SH-SY5Y (cell line): ENCODE measurements around the gene MAPK10.

Experiments
- GATA2 ChIP-seq: IDR thresholded peaks from 2 replicates; pipeline ENCODE4 v1.6.1; 2011; ENCODE audit warnings: mild to moderate bottlenecking, low read depth, low read length
- GATA3 ChIP-seq: IDR thresholded peaks from 2 replicates; pipeline ENCODE4 v1.6.1; 2011; ENCODE audit warnings: low read depth, mild to moderate bottlenecking, low read length, moderate library complexity

GRCh38 chr4:85994576-85994975, 365.3 kb downstream of the MAPK10 start:
- TF ChIP-seq GATA2 = no peak
- TF ChIP-seq GATA3 = no peak
